Activated naive CD8-positive, alpha-beta T cell treated with anti-CD3 and anti-CD28 coated beads, Interleukin-2, amount 50 U/mL, for 16 hours (primary cell): ENCODE measurements around the gene CMPK1.
"Not testable (repeated sequence)": the region's sequence is repeated elsewhere in the genome, so short reads cannot be mapped to it uniquely, and the experiment has no call there.

Source experiments
- DNase-seq: peaks from one replicate; pipeline ENCODE4 v3.0.0-alpha.2; 2020; ENCODE audit warnings: low read depth, low spot score

CMPK1 gene, protein sequence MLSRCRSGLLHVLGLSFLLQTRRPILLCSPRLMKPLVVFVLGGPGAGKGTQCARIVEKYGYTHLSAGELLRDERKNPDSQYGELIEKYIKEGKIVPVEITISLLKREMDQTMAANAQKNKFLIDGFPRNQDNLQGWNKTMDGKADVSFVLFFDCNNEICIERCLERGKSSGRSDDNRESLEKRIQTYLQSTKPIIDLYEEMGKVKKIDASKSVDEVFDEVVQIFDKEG

DNA sequence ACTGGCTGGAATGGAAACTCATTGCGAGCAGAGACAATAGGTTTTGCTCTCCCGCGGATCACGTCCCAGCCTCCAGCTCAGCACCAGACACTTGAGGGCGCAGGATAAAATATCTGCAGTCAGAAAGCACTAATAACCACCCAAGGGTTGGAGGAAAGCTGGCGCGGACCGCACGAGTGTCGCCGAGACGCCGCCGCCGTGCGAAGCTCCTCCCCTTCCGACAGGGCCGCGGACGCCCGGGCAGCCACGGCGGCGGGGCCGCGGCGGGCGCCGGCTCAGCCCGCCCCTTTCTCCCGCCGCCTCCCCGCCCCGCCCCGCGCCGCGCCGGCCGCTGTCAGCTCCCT is at the start of gene CMPK1:
TSS of gene CMPK1 (plus strand) at position 213 of the 344 bp plus-strand sequence. CDS start 156 bp downstream, outside the sequence.
- peak; percentile 42 for DNase-seq

DNA sequence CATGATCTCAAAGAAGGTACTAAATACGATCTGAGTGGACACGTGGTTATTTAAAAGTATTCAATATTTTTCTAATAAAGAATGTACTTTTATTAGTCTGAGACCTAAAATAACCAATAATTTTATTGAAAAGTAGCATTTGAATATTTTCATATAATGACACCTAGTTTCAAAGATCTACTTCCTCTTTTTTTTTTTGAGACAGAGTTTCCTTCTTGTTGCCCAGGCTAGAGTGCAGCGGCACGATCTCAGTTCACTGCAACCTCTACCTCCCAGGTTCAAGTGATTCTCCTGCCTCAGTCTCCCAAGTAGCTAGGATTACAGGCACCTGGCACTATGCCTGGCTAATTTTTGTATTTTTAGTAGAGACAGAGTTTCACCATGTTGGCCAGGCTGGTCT is 45.5 kb upstream of the CMPK1 start:
- DNase-seq: not testable (repeated sequence)

DNA sequence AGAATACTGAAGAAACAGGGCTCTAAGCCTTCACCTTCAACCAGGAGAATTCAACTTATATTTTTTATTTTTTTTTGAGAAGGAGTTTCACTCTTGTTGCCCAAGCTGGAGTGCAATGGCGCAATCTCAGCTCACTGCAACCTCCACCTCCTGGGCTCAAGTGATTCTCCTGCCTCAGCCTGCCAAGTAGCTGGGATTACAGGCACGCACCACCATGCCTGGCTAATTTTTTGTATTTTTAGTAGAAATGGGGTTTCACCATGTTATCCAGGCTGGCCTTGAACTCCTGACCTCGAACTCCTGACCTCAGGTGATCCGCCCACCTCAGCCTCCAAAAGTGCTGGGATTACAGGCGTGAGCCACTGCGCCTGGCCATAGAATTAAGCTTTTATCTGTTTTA is 38.7 kb upstream of the CMPK1 start:
- not testable (repeated sequence) for DNase-seq

DNA sequence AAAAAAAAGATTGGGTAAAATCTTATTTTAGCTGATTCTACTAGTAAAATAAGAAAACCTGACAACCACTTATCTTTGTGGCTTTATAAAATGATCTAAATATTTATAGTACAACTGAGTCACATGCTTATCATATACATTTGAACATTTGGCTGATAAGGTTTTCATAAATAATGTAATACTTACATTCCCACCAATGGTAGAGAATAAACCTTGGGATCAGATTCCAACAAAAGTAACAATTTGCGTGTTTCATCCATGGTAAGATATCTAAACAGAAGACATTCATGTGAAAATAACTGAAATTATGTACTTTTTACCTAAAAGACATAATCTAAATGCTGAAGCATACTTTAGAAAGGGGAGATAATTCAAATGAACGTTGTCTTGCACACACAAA is 38.0 kb upstream of the CMPK1 start:
- no peak for DNase-seq

DNA sequence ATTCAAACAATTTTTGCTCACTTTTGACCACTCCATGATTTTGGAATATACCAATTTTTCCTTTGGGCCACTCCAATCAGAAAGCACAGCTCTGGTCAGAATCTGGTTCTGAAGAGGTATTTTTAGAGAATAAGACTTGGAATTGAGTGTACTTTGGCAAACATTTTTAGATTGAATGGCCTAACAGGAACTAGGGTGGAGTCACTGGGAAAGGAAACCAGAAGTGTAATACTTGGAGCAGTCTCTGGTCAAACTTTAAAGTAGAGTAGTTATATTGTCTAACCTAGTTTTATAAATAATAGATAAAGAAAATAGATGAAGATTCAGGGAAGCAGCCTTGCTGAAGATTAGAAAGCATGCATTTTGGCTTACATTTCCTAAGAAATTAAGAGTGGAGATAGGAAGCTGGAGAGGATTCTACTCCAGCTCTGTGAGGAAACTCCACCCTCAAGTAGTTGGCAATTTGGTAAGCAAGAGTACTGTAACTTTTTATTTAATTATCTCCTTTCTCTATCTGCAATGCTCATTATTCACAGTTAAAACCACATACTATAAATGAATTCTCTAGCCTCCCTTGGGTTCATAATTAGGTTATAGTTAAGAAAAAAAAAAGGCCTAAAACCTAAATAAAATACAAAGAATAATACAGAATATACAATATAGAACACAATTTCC is 35.4 kb upstream of the CMPK1 start:
- no peak for DNase-seq

DNA sequence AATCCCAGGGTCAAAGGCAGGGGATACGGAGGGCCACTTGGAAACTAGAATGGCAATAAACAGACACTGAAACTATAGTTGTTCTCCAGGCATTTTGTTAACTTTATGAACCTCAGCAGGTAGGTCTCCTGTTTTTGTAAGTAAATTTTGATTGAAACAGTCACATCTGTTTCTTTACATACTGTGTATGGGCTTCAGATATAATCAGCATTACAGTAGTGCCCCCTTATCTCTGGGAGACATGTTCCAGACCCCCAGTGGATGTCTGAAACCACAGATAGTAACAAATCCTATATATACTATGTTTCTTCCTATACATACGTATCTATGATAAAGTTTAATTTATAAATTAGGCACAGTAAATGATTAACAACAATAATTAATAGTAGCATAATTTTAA is 31.1 kb upstream of the CMPK1 start:
- DNase-seq: no peak

DNA sequence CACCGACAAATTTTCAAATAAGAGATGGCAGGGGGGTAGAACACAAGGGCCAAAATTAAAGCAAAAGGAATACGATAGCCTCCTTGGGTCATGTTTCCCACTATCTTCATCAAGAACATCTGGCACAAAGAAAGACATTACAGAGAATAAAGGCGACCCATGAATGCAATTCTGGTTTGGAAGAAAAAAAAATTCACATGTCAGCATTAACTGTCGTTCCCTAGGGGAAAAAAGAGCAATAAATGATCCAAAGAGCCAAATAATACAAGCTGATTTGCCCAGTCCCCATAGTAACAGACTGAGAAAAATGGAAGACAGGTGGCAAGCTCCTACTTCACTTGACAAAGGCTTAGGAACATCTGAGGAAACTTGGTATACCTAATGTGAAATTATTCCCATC is 24.2 kb upstream of the CMPK1 start:
- DNase-seq: no peak

DNA sequence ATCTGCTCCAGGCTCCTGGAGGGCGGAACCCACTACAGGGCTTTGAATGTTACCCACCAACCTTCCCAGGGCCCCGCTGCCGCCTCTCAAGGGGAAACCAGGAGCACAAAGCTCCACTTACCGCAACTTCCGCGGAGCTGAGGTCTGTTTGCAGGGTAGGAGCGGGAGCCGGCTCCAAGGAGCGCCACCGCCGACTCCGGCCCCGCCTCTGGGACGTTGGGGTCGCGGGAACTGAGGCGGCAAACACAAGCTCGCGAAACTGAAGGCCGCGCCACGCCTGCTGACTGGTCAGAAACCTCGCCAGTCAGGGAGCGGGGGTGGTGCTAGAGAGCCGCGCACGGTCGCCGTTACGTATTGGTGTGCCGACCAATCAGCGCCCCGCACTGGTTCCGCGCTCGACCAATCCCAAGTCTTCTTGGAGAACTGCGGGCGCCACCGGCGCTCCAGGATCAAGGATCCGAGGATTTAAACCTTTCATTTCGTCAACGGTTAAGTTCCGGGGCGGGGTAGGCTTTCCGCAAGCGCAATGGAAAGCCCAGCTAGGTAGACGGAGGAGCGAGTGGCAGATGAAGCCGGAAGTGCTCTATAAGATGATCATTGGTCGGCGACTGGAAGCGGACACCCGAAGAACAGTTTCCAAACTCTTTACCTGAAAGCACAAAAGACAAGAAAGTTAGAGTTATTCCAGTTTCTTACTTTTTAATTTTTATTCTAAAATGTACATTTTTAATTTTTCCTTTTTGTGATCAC is 19.5 kb upstream of the CMPK1 start, which contains the start of gene STIL:
TSS of gene STIL (minus strand) at position 233 of the 750 bp plus-strand sequence. CDS start 3,828 bp downstream, outside the sequence.
- DNase-seq: peak; percentile 92

DNA sequence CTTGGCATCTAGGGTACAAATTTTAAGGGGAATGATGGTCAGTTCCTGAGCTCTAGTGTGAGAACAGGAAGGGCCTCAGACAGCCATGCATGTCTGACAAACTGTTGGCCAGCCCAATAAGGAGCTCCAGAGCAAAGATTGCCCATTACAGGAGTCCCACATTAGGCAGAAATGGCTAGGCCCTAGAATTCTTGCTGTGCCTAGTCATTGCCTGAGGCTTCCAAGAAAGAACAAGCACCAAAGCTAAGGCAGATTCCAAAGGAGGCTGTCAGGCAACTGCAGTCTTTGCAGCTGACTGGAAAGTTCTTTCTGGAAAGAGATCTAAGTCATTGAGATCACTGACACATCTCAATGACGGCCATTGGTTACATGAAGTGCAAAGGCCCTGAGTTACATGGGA is 15.7 kb upstream of the CMPK1 start:
- no peak for DNase-seq

DNA sequence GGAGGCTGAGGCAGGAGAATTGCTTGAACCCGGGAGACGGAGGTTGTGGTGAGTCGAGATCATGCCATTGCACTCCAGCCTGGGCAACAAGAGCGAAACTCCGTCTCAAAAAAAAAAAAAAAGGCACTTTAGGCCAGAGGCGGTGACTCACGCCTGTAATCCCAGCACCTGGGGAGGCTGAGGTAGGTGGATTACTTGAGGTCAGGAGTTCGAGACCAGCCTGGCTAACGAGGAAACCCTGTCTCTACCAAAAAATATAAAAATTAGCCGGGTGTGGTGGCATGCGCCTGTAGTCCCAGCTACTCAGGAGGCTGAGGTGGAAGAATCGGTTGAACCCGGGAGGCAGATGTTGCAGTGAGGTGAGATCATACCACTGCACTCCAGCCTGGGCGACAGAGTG is 13.6 kb upstream of the CMPK1 start:
- not testable (repeated sequence) for DNase-seq

DNA sequence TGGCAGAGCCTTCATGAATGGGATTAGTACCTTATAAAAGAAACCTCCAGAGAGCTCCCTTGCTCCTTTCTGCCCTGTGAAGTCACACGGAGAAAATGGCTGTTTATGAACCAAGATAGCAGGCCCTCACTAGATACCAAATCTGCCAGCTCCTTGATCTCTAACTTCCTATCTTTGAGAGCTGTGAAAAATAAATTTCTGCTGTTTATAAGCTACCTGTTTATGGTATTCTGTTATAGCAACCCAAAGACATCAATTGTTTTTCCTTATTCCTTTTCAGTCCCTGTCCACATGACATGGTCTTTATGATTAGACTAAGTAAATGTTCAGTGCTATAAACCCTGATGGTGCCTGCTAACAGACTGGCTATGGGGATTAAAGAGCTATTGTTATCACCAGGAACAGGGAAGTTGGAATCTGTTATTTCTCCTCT is 10.0 kb upstream of the CMPK1 start:
- no peak for DNase-seq

DNA sequence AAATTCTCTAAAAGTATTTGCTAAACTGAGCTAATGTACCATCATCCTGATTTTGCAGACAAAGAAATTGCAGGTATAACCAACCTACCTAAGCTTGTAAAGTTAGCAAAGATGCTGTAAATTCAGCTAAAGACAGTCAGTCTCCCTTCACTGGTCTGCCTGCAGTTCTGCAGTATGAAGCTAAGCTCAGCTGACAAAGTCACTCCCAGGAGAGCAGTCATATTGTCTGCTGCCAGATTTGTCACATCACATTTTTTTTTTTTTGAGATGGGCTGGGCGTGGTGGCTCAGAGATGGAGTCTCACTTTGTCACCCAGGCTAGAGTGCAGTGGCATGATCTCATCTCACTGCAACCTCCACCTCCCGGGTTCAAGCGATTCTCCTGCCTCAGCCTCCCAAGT is 8.9 kb upstream of the CMPK1 start:
- DNase-seq: no peak

DNA sequence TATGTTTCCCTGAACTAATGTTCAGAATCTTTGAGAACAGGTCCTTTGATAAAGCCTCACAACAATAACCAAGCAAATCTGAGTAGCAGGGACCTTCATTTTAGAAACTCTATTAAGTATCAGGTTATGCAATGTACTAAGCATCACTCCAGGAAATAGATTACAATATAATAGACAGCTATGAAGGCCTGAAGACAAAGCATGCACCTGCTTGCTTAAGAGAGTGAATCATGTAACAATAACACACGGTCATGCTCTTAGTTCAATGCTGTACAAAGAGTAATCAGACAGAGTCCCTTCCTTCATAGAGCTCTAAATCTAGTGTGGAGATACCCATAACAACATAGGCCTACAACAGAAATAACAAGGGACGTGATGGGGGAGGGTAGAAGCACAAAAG is 8.1 kb upstream of the CMPK1 start:
- DNase-seq: no peak

DNA sequence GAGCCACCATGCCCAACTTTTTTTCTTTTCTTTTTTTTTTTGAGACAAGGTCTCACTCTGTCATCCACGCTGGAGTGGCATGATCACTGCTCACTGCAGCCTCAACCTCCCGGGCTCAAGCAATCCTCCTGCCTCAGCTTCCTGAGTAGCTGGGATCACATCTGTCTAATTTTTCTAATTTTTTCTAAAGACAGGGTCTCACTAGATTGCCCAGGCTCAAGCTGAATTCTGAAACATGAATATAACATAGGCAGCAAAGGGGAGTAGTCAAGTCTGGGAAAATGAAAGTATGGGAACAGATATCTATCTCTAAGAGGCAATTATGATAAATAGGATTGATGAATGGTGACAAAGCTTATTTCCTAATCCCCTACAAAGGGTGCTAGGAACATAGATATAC is 7.3 kb upstream of the CMPK1 start:
- DNase-seq: no peak

DNA sequence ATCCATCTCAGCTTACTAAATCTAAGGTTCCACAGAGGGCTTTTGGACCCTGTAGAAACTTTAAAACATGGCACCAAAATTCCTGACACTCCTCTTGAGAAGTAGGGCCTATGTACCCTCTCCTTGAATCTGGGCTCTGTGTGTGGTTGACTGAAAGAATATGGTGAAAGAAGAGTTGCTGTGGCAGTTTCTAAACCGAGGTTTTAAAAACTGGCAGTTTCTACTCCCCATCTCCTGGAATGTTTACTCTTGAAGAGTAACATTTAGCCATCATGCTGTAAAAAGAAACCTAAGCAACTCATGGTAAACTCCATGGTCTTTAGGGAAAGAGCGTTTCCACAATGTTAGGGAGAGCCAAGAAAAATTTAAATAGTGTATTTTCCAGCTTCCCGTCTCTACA is 4.6 kb upstream of the CMPK1 start:
- no peak for DNase-seq

DNA sequence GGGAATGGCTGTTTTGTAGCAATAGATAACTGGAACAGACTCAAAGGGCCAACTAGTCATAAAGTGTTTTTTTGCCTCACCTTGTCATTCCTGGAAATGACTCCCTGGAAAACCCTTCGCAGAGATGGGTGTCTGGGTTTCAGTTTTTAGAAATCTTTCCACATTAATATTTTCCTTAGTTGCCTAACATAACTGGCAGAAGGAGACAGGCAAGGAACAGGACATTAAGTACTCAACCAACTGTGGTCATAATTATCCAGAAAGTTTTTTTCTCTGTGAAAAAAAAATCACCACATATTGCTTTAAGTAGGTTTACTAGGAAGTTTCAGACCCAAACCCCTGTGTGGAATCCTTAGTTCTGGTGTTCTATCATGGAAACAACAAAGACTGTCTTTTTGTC is 3.4 kb upstream of the CMPK1 start:
- no peak for DNase-seq

DNA sequence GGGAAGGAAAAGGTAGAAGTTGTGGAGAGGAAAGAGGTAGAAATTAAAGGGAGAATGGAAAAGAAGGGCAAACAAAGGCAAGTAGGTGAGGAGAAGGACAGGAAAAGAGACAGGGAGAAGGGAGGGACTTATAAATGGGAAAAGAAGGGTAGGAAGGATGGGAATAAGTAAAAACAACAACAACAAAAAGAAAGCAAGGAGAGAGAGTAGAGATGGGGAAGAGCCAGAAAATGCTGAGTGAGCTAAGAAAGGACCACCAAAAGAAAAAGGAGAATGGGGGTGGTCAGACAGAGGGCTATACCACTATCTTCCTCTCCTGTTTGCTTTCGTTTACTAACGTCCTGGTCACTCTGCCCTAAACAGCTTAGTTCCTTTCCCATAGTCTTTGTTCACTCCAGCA is 1.7 kb upstream of the CMPK1 start:
- DNase-seq: no peak

DNA sequence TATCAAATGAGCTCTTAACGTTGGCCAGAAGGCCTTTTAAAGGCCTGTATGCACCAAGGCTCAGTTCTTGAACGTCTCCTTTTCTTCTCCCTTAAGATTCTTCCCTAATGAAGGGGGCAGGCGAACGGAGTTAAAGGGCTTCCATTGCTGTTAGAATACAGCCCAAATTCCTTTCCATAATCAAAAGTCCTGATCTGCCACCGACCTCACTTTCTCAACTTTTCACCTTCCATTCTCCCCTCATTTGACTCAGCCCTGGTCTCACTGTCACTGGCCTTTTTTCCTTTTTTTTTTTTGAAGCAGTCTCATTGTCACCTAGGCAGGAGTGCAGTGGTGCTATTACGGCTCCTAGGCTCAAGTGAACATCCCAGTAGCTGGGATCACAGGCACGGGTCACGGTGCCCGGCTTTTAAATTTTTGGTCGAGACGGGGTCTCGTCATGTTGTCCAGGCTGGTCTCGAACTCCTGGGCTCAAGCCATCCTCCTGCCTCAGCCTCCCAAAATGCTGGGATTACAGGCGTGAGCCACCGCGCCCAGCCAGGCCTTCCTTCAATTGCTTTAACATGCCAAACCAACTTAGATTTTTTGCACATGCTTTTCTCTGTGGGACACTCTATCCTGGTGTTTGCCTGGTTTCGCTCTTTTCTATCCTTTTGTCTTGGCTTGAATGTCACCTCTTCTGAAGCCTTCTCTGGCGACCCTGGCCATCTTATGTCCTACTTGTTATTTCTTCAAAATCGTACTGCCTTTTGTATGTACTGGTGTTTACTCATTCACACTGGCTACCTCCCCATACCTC is 612 bp upstream of the CMPK1 start:
- DNase-seq: no peak

DNA sequence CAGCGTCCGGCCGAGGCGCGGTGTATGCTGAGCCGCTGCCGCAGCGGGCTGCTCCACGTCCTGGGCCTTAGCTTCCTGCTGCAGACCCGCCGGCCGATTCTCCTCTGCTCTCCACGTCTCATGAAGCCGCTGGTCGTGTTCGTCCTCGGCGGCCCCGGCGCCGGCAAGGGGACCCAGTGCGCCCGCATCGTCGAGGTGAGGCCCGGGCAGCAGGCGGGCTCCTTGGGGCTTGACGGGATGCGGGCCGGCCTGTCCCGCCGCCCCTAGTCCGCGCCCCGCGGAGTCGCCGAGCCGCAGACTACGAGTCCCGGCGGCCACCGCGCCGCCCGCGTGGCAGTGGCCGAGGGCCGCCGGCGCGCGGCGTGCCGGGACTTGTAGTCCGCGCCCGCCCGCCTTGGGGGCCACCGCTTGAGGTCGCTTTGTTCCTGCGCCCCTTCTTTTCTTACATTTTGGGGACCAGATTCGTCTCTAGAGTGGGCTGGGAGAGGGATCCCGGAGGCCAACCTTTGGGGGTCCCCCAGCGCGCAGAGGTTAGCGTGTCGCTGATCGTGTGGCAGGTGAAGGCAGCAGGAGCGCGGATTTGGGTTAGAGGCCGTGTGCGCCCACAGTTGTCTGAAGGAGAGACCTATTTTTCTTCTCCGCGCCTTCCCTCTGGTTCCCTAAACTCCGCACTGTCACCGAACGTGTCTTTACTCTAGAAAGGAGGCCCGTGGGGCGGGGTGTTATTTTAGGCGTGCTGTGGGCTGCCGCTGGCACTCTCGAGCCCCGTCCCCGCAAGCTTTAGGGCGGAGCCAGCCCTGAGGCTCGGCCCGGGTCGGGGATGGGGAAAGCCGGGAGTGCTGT is 553 bp downstream of the CMPK1 start:
- peak; percentile 32 for DNase-seq

DNA sequence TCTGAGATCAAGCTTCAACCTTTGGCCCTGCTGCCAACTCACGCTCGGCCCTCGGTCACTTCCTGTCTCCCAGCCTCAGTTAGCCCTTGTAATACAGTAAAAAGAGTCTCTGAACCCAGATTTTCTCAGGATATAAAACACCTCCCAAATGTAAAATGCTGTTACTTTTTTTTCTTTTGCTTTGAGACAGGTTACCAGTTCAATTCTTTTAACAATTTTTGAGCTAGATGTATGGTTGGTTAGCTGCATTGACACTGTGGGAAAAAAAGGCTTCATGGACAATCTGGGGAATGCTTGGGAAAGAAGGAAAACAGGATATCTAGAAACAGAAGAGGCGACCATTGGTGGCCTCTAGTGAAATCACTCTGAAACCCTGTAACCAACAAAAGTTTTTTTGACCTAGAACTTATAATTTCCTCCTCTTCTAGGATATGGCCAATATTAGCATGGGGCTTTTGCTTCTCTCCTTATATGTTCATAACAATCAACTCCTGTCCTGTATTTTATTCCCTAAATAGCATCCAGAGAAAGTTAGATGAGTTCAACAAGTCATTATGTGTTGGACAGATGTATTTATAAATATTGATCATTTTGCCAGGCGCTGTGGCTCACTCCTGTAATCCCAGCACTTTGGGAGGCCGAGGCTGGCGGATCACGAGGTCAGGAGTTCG is 1.3 kb downstream of the CMPK1 start:
- no peak for DNase-seq

DNA sequence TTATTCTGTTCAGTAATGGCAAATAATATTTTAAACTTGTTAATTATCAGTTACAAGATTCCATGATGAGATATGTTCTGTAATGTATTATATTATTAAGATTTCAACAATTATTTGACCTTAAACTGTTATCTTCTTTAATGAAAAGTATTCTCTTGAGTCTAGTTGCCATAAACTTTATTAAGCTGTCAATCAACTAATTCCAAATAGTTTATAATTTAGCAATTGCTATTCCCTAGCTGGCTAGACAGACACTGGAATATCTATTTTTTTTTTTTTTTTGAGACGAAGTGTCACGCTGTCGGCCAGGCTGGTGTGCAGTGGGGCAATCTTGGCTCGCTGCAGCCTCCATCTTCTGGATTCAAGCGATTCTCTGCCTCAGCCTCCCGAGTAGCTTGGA is 3.8 kb downstream of the CMPK1 start:
- no peak for DNase-seq
